Subcutaneous abdominal adipose tissue (tissue), 5 donors: ENCODE results near the gene PQBP1.

Source experiments
- H3K27ac ChIP-seq: one replicate; pipeline ENCODE4 v1.7.0; 2013; ENCODE audit warnings: low read depth, mild to moderate bottlenecking, inconsistent platforms, low read length, moderate library complexity
- H3K27me3 ChIP-seq, 5 donors: one replicate each; pipeline ENCODE4 v1.7.0; 2013; ENCODE audit warnings: low read length in 5 of 5, inconsistent platforms in 1 of 5; ENCODE audit not compliant: control insufficient read depth in 5 of 5, insufficient read depth in 4 of 5
- H3K36me3 ChIP-seq, 5 donors: one replicate each; pipeline ENCODE4 v1.7.0; 2013; ENCODE audit warnings: low read length in 5 of 5; ENCODE audit not compliant: control insufficient read depth in 5 of 5, insufficient read depth in 5 of 5
- H3K4me1 ChIP-seq, 5 donors: one replicate each; pipeline ENCODE4 v1.7.0; 2013; ENCODE audit warnings: low read length in 5 of 5, mild to moderate bottlenecking in 3 of 5, moderate library complexity in 1 of 5; ENCODE audit not compliant: control insufficient read depth in 5 of 5, insufficient read depth in 5 of 5
- H3K4me3 ChIP-seq, 5 donors: one replicate each; pipeline ENCODE4 v1.7.0; 2013; ENCODE audit warnings: low read length in 5 of 5, low read depth in 1 of 5
- H3K9ac ChIP-seq, 5 donors: one replicate each; pipeline ENCODE4 v1.7.0; 2013; ENCODE audit warnings: low read length in 5 of 5, mild to moderate bottlenecking in 4 of 5, moderate library complexity in 3 of 5
- H3K9me3 ChIP-seq, 5 donors: one replicate each; pipeline ENCODE4 v1.7.0; 2013; ENCODE audit warnings: low read length in 5 of 5; ENCODE audit not compliant: control insufficient read depth in 5 of 5
- donor health status: healthy.
- donor health status: healthy.
- donor health status: healthy.
- donor health status: healthy.
- donor health status: healthy.

PQBP1 gene

GRCh38 chrX:48910926-48911411 lies 13.2 kb downstream of the PQBP1 start:
- no peak overlapping the region for H3K27ac ChIP-seq
- H3K4me1 ChIP-seq, result peaks cover 2 to 16% (median 12%) of the 10 kb centered on the region in 5 donors
- peaks cover 0 to 5% (median 0%) of the 10 kb centered on the region in 5 donors for H3K9me3 ChIP-seq
- peak overlapping the region in 4 of 5 donors; percentile 57 to 86 (median 68) for H3K9ac ChIP-seq
- peak overlapping the region; percentile 74 to 87 (median 81) for H3K4me3 ChIP-seq
- H3K27me3 ChIP-seq, result peaks cover 0 to 4% (median 2%) of the 10 kb centered on the region in 5 donors
- H3K36me3 ChIP-seq, result peaks cover 0 to 33% (median 9%) of the 10 kb centered on the region in 5 donors

- H3K36me3 ChIP-seq, result peaks cover 0 to 27% (median 9%) of the 10 kb centered on the region in 5 donors
- H3K9me3 ChIP-seq, result peaks cover 0 to 3% (median 0%) of the 10 kb centered on the region in 5 donors
- peaks cover 2 to 16% (median 12%) of the 10 kb centered on the region in 5 donors for H3K4me1 ChIP-seq
- no peak within 1 kb of the TSS for H3K27ac ChIP-seq
- H3K4me3 ChIP-seq, result peak within 1 kb of the TSS; percentile 74 to 87 (median 81)
- H3K9ac ChIP-seq, result peak within 1 kb of the TSS in 4 of 5 donors; percentile 57 to 86 (median 68)
- H3K27me3 ChIP-seq, result peaks cover 0 to 4% (median 0%) of the 10 kb centered on the region in 5 donors
Observed at GRCh38 chrX:48911412-48912182, 13.9 kb downstream of the PQBP1 start, which contains the start of gene SLC35A2. Gene SLC35A2, minus strand, starts transcription at chrX:48911646. Its CDS starts 10 bp downstream, at chrX:48911636.

- peaks cover 0 to 21% (median 6%) of the 10 kb centered on the region in 5 donors for H3K36me3 ChIP-seq
Observed at GRCh38 chrX:48913605-48914366, 16.1 kb downstream of the PQBP1 start.

GRCh38 chrX:48914593-48915493 lies 17.1 kb downstream of the PQBP1 start:
- Histone ChIP-seq H3K4me1 (peaks cover 2 to 43% (median 34%) of the 10 kb centered on the region in 5 donors), H3K27me3 (peaks cover 0 to 6% (median 2%) of the 10 kb centered on the region in 5 donors)

More at GRCh38 chrX:48913605-48914366, 16.1 kb downstream of the PQBP1 start:
- Histone ChIP-seq H3K9me3 (peaks cover 0 to 3% (median 0%) of the 10 kb centered on the region in 5 donors), H3K9ac (no peak overlapping the region), H3K27me3 (peaks cover 0 to 4% (median 2%) of the 10 kb centered on the region in 5 donors), H3K27ac (no peak overlapping the region), H3K4me1 (peaks cover 2 to 35% (median 25%) of the 10 kb centered on the region in 5 donors), H3K4me3 (no peak overlapping the region)

GRCh38 chrX:48917139-48918001 lies 19.6 kb downstream of the PQBP1 start:
- Histone ChIP-seq H3K9ac (no peak overlapping the region), H3K36me3 (peaks cover 0 to 27% (median 6%) of the 10 kb centered on the region in 5 donors), H3K9me3 (no peaks in the 10 kb centered on the region), H3K4me3 (peak overlapping the region in 4 of 5 donors; percentile 11 to 64 (median 51)), H3K27me3 (peaks cover 0 to 8% (median 4%) of the 10 kb centered on the region in 5 donors), H3K27ac (no peak overlapping the region), H3K4me1 (peaks cover 0 to 28% (median 26%) of the 10 kb centered on the region in 5 donors)

More at GRCh38 chrX:48914593-48915493, 17.1 kb downstream of the PQBP1 start:
- no peak overlapping the region for H3K27ac ChIP-seq
- H3K9ac ChIP-seq, result no peak overlapping the region
- H3K4me3 ChIP-seq, result no peak overlapping the region
- H3K36me3 ChIP-seq, result peaks cover 0 to 17% (median 2%) of the 10 kb centered on the region in 5 donors
- H3K9me3 ChIP-seq, result peaks cover 0 to 3% (median 0%) of the 10 kb centered on the region in 5 donors

- Histone ChIP-seq H3K27ac (peak overlapping the region; percentile 41), H3K27me3 (peaks cover 0 to 8% (median 4%) of the 10 kb centered on the region in 5 donors), H3K4me3 (peak overlapping the region; percentile 23 to 64 (median 57)), H3K9ac (peak overlapping the region in 1 of 5 donors; percentile 45), H3K9me3 (no peaks in the 10 kb centered on the region), H3K4me1 (peaks cover 0 to 27% (median 26%) of the 10 kb centered on the region in 5 donors), H3K36me3 (peaks cover 0 to 36% (median 14%) of the 10 kb centered on the region in 5 donors)
Observed at GRCh38 chrX:48918301-48918642, 20.5 kb downstream of the PQBP1 start.

- H3K36me3 ChIP-seq, result peaks cover 0 to 37% (median 19%) of the 10 kb centered on the region in 5 donors
- peaks cover 0 to 27% (median 26%) of the 10 kb centered on the region in 5 donors for H3K4me1 ChIP-seq
- H3K9me3 ChIP-seq, result no peaks in the 10 kb centered on the region
- H3K27ac ChIP-seq, result peak within 1 kb of the TSS; percentile 41
- H3K9ac ChIP-seq, result peak within 1 kb of the TSS in 2 of 5 donors; percentile 17 to 45
- peak within 1 kb of the TSS; percentile 43 to 64 (median 58) for H3K4me3 ChIP-seq
- peaks cover 0 to 12% (median 4%) of the 10 kb centered on the region in 5 donors for H3K27me3 ChIP-seq
Observed at GRCh38 chrX:48918643-48919340, 21.1 kb downstream of the PQBP1 start, which contains the start of gene PIM2. Gene PIM2, minus strand, starts transcription at chrX:48919024. Its CDS starts 190 bp downstream, at chrX:48918834.

GRCh38 chrX:48919360-48919841 lies 21.7 kb downstream of the PQBP1 start:
- Histone ChIP-seq H3K36me3 (peaks cover 0 to 37% (median 23%) of the 10 kb centered on the region in 5 donors), H3K27ac (peak overlapping the region; percentile 30), H3K4me1 (peaks cover 0 to 27% (median 26%) of the 10 kb centered on the region in 5 donors), H3K9me3 (no peaks in the 10 kb centered on the region), H3K9ac (peak overlapping the region in 2 of 5 donors; percentile 17 to 45), H3K27me3 (peaks cover 0 to 17% (median 3%) of the 10 kb centered on the region in 5 donors), H3K4me3 (peak overlapping the region; percentile 43 to 64 (median 58))
